Measurements from ENCODE around the gene TBCK. TPM values are rescaled to one million over a fixed set of nuclear protein-coding genes. Genes with fewer than 3 reads are reported as not detected.

TBCK gene
- total RNA-seq, 1 experiment from 2014 or later = 22.3 TPM

- ATAC-seq (no peak), DNase-seq (ENCODE audit: low read depth, low spot score) (no peak)
- Histone ChIP-seq H3K79me2 (ENCODE audit: insufficient read depth, low read length) (no peaks in the 10 kb centered on the region), H3K4me1 (ENCODE audit: control insufficient read depth in 1 of 2, insufficient read depth in 2 of 2, low read length in 2 of 2) (no peaks in the 10 kb centered on the region), H2AFZ (ENCODE audit: low read depth, low read length, poor library complexity, severe bottlenecking) (no peak overlapping the region), H3K4me2 (ENCODE audit: low read length) (no peak overlapping the region), H3K9ac (ENCODE audit: low read length) (no peak overlapping the region), H3K9me3 (ENCODE audit: control insufficient read depth in 1 of 2, insufficient read depth in 1 of 2, low read depth in 1 of 2, low read length in 2 of 2) (no peaks in the 10 kb centered on the region), H3K4me3 (replicated peaks in 1 of 2; ENCODE audit: low read depth in 1 of 2, low read length in 2 of 2) (no peak overlapping the region), H4K20me1 (ENCODE audit: insufficient read depth) (no peaks in the 10 kb centered on the region), H3K36me3 (ENCODE audit: control insufficient read depth in 1 of 2, insufficient read depth in 2 of 2, low read length in 2 of 2) (no peaks in the 10 kb centered on the region; a peak in 1 of 4 replicates), H3K27me3 (ENCODE audit: insufficient read depth, low read length) (no peaks in the 10 kb centered on the region), H3K9me2 (ENCODE audit: insufficient read depth) (peaks cover 3% of the 10 kb centered on the region; the same call in 1 of the 2 replicates), H3K27ac (ENCODE audit: low read depth, low read length) (no peak overlapping the region)
- CTCF ChIA-PET = no interaction called here
- intact Hi-C loops (cut with micrococcal nuclease) = no loop called here
- POLR2A ChIA-PET = no interaction called here
- RAD21 ChIA-PET (ENCODE audit: low non-redundant PET in 1 of 2, low total read pairs in 2 of 2, uncharacterized antibody in 2 of 2, unreplicated experiment in 2 of 2) = no interaction called here
- no peak for TF ChIP-seq MAX (IDR thresholded peaks at IDR 0.05)
- TF ChIP-seq SP1 (IDR thresholded peaks at IDR 0.05; ENCODE audit: low read depth) = no peak
- no peak for TF ChIP-seq POLR2AphosphoS5 (IDR thresholded peaks at IDR 0.05; ENCODE audit: low read depth, low read length)
- TF ChIP-seq FOSL1 (IDR thresholded peaks at IDR 0.05; ENCODE audit: low read depth) = no peak
- TF ChIP-seq POLR2A (IDR thresholded peaks at IDR 0.05; ENCODE audit: borderline replicate concordance, extremely low read depth, insufficient read depth, insufficient read length) = no peak
- no peak for TF ChIP-seq JUND (IDR thresholded peaks at IDR 0.05)
- TF ChIP-seq CEBPB (IDR thresholded peaks at IDR 0.05; ENCODE audit: low read depth) = no peak
- no peak for TF ChIP-seq TCF7L2 (IDR thresholded peaks at IDR 0.05; ENCODE audit: borderline replicate concordance, extremely low read depth, insufficient read depth, insufficient read length)
- no peak for TF ChIP-seq EGR1 (IDR thresholded peaks at IDR 0.05; ENCODE audit: low read depth)
- no peak for TF ChIP-seq RAD21 (IDR thresholded peaks at IDR 0.05; ENCODE audit: low read depth)
- TF ChIP-seq SIN3A (IDR thresholded peaks at IDR 0.05; ENCODE audit: low read depth) = no peak
- TF ChIP-seq EZH2 (IDR thresholded peaks at IDR 0.05) = no peak
- TF ChIP-seq, protein P1, sequence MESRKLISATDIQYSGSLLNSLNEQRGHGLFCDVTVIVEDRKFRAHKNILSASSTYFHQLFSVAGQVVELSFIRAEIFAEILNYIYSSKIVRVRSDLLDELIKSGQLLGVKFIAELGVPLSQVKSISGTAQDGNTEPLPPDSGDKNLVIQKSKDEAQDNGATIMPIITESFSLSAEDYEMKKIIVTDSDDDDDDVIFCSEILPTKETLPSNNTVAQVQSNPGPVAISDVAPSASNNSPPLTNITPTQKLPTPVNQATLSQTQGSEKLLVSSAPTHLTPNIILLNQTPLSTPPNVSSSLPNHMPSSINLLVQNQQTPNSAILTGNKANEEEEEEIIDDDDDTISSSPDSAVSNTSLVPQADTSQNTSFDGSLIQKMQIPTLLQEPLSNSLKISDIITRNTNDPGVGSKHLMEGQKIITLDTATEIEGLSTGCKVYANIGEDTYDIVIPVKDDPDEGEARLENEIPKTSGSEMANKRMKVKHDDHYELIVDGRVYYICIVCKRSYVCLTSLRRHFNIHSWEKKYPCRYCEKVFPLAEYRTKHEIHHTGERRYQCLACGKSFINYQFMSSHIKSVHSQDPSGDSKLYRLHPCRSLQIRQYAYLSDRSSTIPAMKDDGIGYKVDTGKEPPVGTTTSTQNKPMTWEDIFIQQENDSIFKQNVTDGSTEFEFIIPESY (IDR thresholded peaks at IDR 0.05; ENCODE audit: extremely low read depth, insufficient replicate concordance, low read length) = no peak
- TF ChIP-seq CBX3 (IDR thresholded peaks at IDR 0.05; ENCODE audit: low read depth) = no peak
- TF ChIP-seq, protein P2, sequence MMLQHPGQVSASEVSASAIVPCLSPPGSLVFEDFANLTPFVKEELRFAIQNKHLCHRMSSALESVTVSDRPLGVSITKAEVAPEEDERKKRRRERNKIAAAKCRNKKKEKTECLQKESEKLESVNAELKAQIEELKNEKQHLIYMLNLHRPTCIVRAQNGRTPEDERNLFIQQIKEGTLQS (IDR thresholded peaks at IDR 0.05) = no peak
- TF ChIP-seq YY1 (IDR thresholded peaks at IDR 0.05; ENCODE audit: extremely low read depth, insufficient replicate concordance, low read depth, low read length) = no peak
- TF ChIP-seq, protein P3, sequence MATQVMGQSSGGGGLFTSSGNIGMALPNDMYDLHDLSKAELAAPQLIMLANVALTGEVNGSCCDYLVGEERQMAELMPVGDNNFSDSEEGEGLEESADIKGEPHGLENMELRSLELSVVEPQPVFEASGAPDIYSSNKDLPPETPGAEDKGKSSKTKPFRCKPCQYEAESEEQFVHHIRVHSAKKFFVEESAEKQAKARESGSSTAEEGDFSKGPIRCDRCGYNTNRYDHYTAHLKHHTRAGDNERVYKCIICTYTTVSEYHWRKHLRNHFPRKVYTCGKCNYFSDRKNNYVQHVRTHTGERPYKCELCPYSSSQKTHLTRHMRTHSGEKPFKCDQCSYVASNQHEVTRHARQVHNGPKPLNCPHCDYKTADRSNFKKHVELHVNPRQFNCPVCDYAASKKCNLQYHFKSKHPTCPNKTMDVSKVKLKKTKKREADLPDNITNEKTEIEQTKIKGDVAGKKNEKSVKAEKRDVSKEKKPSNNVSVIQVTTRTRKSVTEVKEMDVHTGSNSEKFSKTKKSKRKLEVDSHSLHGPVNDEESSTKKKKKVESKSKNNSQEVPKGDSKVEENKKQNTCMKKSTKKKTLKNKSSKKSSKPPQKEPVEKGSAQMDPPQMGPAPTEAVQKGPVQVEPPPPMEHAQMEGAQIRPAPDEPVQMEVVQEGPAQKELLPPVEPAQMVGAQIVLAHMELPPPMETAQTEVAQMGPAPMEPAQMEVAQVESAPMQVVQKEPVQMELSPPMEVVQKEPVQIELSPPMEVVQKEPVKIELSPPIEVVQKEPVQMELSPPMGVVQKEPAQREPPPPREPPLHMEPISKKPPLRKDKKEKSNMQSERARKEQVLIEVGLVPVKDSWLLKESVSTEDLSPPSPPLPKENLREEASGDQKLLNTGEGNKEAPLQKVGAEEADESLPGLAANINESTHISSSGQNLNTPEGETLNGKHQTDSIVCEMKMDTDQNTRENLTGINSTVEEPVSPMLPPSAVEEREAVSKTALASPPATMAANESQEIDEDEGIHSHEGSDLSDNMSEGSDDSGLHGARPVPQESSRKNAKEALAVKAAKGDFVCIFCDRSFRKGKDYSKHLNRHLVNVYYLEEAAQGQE (IDR thresholded peaks at IDR 0.05; ENCODE audit: low read depth) = no peak
- no peak for TF ChIP-seq ZFX (IDR thresholded peaks at IDR 0.05)
- no peak for TF ChIP-seq EZH2phosphoT487 (IDR thresholded peaks at IDR 0.05; ENCODE audit: borderline replicate concordance)
- BruUV-seq (replicated peaks) = no TSS peak
Observed at GRCh38 chr4:106109929-106110328, 206.1 kb downstream of the TBCK start.
